ENCODE results near the gene TOP3B.
"Not testable (repeated sequence)": the region's sequence is repeated elsewhere in the genome, so short reads cannot be mapped to it uniquely, and the experiment has no call there.

Gene TOP3B

DNA sequence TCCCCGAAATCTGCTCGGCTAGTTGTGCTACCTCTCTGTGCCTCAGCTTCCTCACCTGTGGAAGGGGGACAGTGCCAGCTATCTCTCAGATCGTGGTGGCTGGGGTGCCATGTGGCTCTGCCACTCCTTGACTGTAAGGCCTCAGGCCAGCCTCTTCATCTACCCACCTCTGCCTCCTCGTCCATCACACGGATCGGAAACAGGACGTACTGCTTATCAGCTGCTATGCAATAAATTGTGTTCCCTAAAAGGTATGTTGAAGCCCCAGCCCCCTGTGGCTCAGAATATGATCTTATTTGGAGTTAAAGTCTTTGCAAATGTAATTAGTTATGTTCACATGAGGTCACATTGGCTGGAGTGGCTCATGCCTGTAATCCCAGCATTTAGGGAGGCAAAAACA, 37.7 kb downstream of the TOP3B start:
- no peak for DNase-seq (ENCODE audit: low read depth in 2 of 2)

DNA sequence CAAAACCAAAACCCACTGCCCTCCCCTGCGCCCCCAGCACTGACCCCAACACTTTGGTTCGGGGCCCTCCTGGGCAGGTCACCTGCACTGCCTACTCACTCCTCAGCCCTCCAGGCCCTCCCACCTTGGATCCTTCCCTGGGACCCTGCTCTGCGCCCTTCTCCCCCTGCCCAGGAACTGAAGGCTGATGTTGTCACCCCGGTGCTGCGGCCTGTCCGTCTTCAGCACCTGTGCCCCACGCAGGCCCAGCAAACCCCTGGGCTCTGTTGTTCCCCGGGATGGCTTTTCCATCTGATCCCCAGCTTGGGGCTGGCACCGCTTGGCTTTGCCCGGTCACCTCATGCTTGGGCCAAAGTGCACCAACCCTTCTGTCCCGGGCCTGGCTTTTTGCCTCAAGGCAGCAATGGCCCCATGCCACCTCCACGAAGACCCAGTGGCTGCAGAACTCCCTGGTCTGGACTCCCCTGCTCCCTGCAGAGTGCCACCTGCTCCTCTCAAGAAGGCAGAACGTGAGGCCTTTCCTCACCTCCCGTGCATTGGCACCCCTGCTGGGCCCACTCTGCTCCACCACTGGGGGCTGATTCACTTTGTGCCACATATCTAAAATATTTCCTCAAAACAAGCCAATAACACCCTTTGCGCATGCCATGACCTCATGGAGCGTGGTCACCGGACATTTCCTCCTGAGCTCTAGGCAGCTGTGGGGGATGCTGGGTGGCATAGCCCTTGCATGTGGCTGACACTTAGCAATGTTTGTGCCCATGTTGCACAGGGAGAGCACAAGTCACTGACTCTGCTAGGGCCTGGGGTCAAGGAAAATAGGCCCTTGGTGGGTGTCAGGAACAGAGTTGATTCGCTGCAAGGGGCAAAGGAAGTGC, 38.8 kb downstream of the TOP3B start:
- no peak for DNase-seq (ENCODE audit: low read depth in 2 of 2)

- no peak for DNase-seq (ENCODE audit: low read depth in 2 of 2)
Observed at GRCh38 chr22:21942407-21943343, 39.9 kb downstream of the TOP3B start.

- DNase-seq (ENCODE audit: low read depth in 2 of 2): no peak
Observed at GRCh38 chr22:21941921-21942320, 40.7 kb downstream of the TOP3B start.

DNA sequence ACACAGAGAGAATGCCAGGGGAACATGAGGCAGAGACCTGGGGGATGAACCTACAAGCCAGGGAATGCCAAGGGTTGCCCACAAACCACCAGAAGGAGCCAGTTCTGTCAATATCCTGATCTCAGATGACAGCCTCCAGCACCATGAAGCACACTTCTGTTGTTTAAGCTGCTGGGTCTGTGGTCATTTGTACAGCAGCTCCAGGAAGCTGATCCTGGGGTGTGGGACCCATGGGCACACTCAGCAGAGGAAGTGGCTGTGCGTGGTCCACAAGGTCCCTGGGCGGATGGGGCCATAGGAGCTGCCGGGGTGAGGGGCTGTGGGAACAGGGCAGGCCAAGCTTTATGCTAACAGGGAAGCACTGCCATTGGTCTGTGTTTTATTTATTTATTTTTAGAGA, 42.1 kb downstream of the TOP3B start:
- DNase-seq (ENCODE audit: low read depth in 2 of 2): no peak

- not testable (repeated sequence) for DNase-seq (ENCODE audit: low read depth in 2 of 2)
Observed at GRCh38 chr22:21939935-21940334, 42.7 kb downstream of the TOP3B start.

- DNase-seq (ENCODE audit: low read depth in 2 of 2): no peak
Observed at GRCh38 chr22:21939461-21939913, 43.1 kb downstream of the TOP3B start.

GRCh38 chr22:21938906-21939305, 43.7 kb downstream of the TOP3B start:
- DNase-seq (ENCODE audit: low read depth in 2 of 2): no peak

DNA sequence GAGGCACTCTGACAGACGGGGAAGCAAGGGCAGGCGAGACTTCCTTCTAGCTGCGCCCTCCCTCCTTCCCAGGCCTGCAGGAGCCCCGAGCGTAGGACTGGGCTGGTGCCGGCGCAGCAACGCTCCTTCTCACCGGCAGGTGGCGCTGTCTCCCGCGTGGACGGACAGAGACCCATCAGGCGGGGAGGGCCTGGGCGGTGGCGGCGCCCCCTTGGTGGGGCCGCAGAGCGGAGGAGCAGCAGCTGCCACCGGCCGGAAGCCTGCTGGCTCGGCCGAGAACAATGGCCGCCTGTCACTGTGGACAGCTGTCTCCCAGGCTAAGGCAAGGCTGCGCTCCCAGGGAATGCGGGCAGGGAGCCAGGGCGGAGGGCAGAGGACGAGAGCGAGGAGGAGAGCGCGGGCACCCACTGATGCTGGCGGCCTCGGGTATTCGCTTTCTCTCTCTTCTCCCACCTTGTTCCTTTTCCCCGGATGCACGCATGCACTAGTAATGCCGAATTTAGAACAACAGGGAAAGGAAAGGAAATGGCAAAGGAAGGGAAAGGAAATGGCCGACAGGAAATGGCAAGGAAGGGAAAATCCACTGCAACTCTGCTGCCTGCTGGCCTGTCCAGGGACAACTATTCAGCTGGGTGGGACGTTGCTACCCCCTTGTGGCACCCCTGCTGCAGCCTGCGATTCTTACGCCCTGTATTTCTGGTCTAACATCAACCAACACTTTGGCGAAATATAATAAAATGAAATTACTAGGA, 44.3 kb downstream of the TOP3B start:
- peak; percentile 83 to 95 for DNase-seq (ENCODE audit: low read depth in 2 of 2)

- no peak for DNase-seq (ENCODE audit: low read depth in 2 of 2)
Observed at GRCh38 chr22:21937821-21938070, 44.8 kb downstream of the TOP3B start.

DNA sequence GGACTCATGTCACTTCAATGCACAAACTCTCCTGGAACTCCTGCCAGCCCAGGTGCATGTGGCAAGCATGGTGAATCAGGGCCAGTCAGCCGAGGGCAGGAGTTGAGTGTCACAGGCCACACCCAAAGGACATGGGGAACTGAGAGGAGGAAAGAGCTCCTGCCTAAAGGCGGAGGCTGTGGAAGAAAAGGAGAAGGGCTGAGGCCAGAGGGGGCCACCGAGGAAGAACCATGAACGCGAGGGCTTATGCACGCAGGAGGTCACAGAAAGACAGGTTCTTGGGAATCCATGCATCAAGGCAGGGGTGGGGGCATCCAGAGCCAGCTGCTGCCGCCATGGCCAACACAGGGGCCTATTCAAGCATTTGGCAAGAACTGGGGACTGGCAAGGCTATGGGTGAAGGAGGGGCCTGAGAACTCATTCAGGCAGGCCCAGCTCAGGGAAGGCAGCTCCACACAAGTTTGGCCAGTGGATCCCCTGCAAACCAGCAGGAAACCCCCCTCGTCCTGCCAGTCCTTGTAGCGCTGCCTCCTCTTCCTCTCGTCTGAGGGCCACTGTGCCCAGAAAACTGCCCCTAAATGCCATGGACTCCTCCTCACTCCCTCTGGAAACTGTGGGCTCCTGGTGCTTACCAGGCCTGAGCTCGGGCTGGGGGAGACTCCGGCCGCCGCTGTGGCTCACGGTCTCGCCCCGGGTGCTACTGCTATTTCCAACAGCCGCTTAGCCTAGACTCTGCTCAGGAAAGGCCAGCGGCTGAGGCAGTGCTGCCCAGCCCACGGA, 45.4 kb downstream of the TOP3B start:
- DNase-seq (ENCODE audit: low read depth in 2 of 2): no peak

DNA sequence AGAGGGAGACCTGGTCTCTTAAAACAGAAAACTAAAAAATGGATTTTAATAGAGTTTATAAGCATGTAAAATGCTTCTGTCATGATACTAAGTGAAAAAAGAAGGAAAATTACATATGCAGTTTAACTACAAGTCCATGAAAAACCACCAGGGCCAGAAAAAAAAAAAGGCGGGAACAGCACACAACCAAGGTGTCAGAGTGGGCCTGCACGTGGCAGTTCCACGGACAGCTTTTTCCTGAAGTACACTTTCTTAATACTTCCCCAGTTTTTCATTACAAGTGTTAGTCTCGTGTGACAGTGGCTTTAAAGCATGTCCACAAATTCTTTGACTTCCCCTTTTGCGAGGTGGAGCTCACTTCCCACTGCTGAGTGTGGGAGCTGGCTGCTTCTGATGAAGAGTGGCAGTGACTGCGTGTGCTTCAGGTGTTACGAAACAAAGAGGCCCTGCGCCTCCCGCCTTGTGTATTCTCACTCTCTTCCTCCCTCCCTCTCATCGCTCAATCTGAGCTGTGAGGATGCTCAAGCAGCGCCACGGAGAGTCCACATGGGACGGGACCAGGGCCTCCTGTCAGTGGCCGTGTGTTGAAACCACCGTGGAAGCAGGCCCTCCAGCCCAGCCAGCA, 46.3 kb downstream of the TOP3B start:
- no peak for DNase-seq (ENCODE audit: low read depth in 2 of 2)

GRCh38 chr22:21933910-21934309, 48.7 kb downstream of the TOP3B start:
- DNase-seq (ENCODE audit: low read depth in 2 of 2): no peak

DNA sequence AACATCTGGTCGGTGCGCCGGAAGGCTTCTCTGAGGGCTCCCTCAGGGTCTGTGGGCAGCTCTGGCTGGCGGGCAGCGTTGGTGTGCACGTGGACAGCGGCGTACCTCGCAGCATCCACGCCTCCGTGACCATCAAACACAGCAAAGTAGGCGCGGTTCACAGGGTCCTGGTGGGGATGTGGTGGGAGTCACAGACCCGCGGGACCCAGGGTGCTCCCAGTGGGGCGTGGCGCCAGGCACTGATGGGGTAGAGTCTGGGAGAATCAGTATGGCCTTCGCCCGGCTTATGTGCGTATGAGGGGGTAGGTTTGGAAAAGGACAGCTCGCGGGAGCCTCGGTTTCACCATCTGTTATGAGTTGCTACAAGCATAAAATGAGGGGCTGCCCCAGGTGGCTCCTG, 49.2 kb downstream of the TOP3B start:
- DNase-seq (ENCODE audit: low read depth in 2 of 2): no peak

- DNase-seq (ENCODE audit: low read depth in 2 of 2): no peak
Observed at GRCh38 chr22:21932347-21932746, 50.2 kb downstream of the TOP3B start.

DNA sequence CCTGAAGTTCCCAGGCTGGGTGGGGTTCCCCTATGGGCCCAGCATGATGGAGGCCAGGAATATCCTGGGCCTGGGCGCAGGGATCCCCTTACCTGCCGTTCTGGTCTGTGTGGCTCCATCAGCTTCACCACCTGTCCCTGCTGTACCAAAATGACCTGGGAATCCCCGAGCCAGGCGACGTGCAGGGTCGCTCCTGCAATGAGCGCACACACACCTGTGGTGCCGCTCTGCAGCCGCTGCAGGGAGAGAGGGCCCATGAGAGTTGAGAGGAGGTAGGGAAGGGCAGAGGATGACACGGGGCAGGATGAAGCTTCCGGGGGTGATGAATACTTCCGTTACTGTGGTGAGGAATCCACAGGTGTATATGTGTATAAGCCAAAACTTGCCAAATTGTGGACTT, 51.5 kb downstream of the TOP3B start:
- no peak for DNase-seq (ENCODE audit: low read depth in 2 of 2)

- no peak for DNase-seq (ENCODE audit: low read depth in 2 of 2)
Observed at GRCh38 chr22:21929253-21929652, 53.3 kb downstream of the TOP3B start.

GRCh38 chr22:21928048-21928447, 54.5 kb downstream of the TOP3B start:
- no peak for DNase-seq (ENCODE audit: low read depth in 2 of 2)

DNA sequence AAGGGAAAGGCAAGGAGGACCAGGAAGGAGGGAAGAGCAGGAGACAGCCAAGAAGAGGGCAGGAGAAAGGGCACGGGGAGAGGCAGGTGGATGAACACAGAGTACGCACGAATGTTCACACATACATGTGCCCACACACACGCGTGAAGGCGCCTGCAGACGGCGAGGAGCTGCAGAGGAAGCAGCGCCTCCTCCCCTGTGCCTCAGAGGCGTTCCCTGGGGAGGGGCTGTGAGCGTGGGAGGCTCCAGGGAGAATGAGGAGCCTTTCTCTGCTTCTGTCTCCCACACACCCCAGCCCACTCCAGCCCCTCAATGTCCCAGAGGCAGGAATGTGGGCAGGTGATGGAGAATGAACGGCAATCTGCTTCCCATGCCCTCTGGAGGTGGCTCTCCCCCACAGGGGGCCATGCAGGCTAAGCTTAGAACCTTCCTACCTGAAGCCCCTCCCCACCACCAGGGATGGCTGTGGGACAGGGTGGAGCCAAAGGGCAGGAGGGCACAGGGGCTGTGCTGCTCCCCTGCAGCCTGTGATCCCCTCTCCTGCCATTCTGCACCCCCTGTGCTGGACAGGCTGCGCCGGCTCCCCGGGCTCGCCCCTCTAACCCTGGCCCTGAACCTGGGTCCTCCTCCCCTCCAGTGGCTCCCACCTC, 55.3 kb downstream of the TOP3B start:
- no peak for DNase-seq (ENCODE audit: low read depth in 2 of 2)

GRCh38 chr22:21926728-21927127, 55.9 kb downstream of the TOP3B start:
- no peak for DNase-seq (ENCODE audit: low read depth in 2 of 2)

Measured in stimulated activated CD4-positive, alpha-beta T cell treated with anti-CD3 and anti-CD28 coated beads, Interleukin-4, amount 100 ng/mL, for 48 hours (primary cell).